HFF-Myc (cell line): ENCODE results near the gene MUC6.

Experiments used
- DNase-seq: peaks from one replicate; pipeline ENCODE4 v3.0.0-alpha.2; 2011; ENCODE audit warnings: low read depth; ENCODE audit errors: extremely low read depth
- H3K4me3 ChIP-seq: replicated peaks from 2 replicates; pipeline ENCODE4 v1.5.1; 2011; ENCODE audit warnings: low read depth, mild to moderate bottlenecking, control low read depth, low read length
- CTCF ChIP-seq: IDR thresholded peaks from 2 replicates; pipeline ENCODE4 v1.5.1; 2012; ENCODE audit warnings: mild to moderate bottlenecking, low read depth, low read length, control low read depth; ENCODE audit errors: missing control alignments

The MUC6 gene

GRCh38 chr11:1006762-1007161 lies 29.8 kb downstream of the MUC6 start:
- DNase-seq, result no peak
- H3K4me3 ChIP-seq, result no peak overlapping the region
- TF ChIP-seq CTCF, result no peak

- H3K4me3 ChIP-seq, result no peak overlapping the region
- DNase-seq, result no peak
- TF ChIP-seq CTCF, result no peak
These were observed 30.6 kb downstream of the MUC6 start for GRCh38 chr11:1005928-1006327.

- H3K4me3 ChIP-seq, result no peak overlapping the region
- DNase-seq, result no peak
- TF ChIP-seq CTCF, result no peak
These were observed 33.4 kb downstream of the MUC6 start for GRCh38 chr11:1003159-1003558.

- DNase-seq, result no peak
- TF ChIP-seq CTCF, result no peak
- H3K4me3 ChIP-seq, result no peak overlapping the region
These were observed 34.0 kb downstream of the MUC6 start for GRCh38 chr11:1002406-1002984.

- no peak for DNase-seq
- no peak overlapping the region for H3K4me3 ChIP-seq
- TF ChIP-seq CTCF, result no peak
These were observed 34.7 kb downstream of the MUC6 start for GRCh38 chr11:1001617-1002405.

GRCh38 chr11:1000357-1001278 lies 35.9 kb downstream of the MUC6 start:
- no peak for DNase-seq
- no peak for TF ChIP-seq CTCF
- H3K4me3 ChIP-seq, result no peak overlapping the region
